Calu3 (cell line): ENCODE results near the gene OSCP1. TPM values are rescaled to one million over a fixed set of nuclear protein-coding genes. Genes with fewer than 3 reads are reported as not detected.

Experiments
- BruUV-seq: library from RNA; stranded (reverse); fragments of 400-500 nt; replicated peaks from 2 replicates; lab custom pipeline; 2021; lab: Mats Ljungman, UMichigan
- CTCF ChIA-PET: fragments of 300-600 bp; sonication (Branson Sonifier 250); formaldehyde crosslinking; loops from one replicate; lab custom pipeline; 2022; ENCODE audit warnings: antibody characterized with exemption; lab: Charles Lee
- DNase-seq: peaks from one replicate; pipeline ENCODE4 v3.0.0; 2022
- H3K27ac Mint-ChIP-seq: one replicate; pipeline ENCODE4 v1.8.0; 2022; ENCODE audit warnings: mixed read lengths; ENCODE audit not compliant: unreplicated experiment
- H3K27me3 Mint-ChIP-seq: one replicate; pipeline ENCODE4 v1.8.0; 2022; ENCODE audit warnings: mixed read lengths; ENCODE audit not compliant: unreplicated experiment
- H3K36me3 Mint-ChIP-seq: one replicate; pipeline ENCODE4 v1.8.0; 2022; ENCODE audit warnings: mild to moderate bottlenecking, moderate library complexity, mixed read lengths; ENCODE audit not compliant: insufficient read depth, unreplicated experiment
- H3K4me1 Mint-ChIP-seq: one replicate; pipeline ENCODE4 v1.8.0; 2022; ENCODE audit warnings: mild to moderate bottlenecking, low read depth, mixed read lengths; ENCODE audit not compliant: unreplicated experiment
- H3K4me3 Mint-ChIP-seq: one replicate; pipeline ENCODE4 v1.8.0; 2022; ENCODE audit warnings: mild to moderate bottlenecking, low read depth, moderate library complexity, mixed read lengths; ENCODE audit not compliant: unreplicated experiment
- H3K9me3 Mint-ChIP-seq: one replicate; pipeline ENCODE4 v1.8.0; 2022; ENCODE audit warnings: low read depth, mixed read lengths; ENCODE audit not compliant: unreplicated experiment
- intact Hi-C: fragments of 100-400 bp; cut with micrococcal nuclease; formaldehyde crosslinking; loops from one replicate; pipeline ENCODE4 v1.10.0; 2022; ENCODE audit not compliant: unreplicated experiment
- total RNA-seq: library from RNA; stranded (reverse); gene quantifications from 2 replicates; pipeline ENCODE4 v1.2.3, GENCODE V29; 2022
- TF ChIP-seq, protein P1 (sequence below): fragments of 200-600 bp; IDR thresholded peaks from one replicate; pipeline ENCODE4 v1.8.0; 2022; ENCODE audit warnings: antibody characterized with exemption; ENCODE audit not compliant: unreplicated experiment

Gene OSCP1
- total RNA-seq, 1 experiment from 2014 or later: 2.0 TPM

DNA sequence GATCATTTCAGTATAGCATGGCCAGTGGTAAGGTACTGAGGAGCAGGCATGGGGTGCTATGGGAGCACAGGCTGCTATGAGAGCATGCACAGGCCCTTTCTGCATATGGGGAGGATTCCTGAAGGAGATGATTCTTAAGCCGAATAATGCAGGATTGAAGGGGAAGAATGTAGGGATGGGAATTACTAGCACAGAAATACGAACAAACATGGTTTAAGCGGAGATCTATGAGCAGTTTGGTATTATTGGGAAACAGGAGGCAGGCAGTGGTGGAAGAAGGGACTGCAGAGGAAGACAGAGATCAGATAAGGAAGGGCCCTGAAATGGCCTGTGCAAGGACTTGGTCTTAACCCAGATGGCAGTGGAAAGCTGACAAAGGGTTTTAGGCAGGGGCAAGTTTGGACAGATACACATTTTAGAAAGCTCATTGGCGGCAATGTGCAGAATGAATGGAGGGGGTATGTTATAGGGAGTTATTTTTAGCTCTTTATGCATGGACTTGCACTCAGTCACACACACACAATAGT lies 1.7 kb downstream of the OSCP1 start:
- peak overlapping the region; percentile 95 for H3K27ac Mint-ChIP-seq
- intact Hi-C loops: no loop called here
- no TSS peak for BruUV-seq
- no peak overlapping the region for H3K4me3 Mint-ChIP-seq
- H3K36me3 Mint-ChIP-seq: peaks cover 29% of the 10 kb centered on the region
- H3K4me1 Mint-ChIP-seq: peaks cover 9% of the 10 kb centered on the region
- H3K9me3 Mint-ChIP-seq: no peaks in the 10 kb centered on the region
- TF ChIP-seq, protein P1, sequence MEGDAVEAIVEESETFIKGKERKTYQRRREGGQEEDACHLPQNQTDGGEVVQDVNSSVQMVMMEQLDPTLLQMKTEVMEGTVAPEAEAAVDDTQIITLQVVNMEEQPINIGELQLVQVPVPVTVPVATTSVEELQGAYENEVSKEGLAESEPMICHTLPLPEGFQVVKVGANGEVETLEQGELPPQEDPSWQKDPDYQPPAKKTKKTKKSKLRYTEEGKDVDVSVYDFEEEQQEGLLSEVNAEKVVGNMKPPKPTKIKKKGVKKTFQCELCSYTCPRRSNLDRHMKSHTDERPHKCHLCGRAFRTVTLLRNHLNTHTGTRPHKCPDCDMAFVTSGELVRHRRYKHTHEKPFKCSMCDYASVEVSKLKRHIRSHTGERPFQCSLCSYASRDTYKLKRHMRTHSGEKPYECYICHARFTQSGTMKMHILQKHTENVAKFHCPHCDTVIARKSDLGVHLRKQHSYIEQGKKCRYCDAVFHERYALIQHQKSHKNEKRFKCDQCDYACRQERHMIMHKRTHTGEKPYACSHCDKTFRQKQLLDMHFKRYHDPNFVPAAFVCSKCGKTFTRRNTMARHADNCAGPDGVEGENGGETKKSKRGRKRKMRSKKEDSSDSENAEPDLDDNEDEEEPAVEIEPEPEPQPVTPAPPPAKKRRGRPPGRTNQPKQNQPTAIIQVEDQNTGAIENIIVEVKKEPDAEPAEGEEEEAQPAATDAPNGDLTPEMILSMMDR: no peak
- no peaks in the 10 kb centered on the region for H3K27me3 Mint-ChIP-seq
- CTCF ChIA-PET: no interaction called here
- DNase-seq: no peak

DNA sequence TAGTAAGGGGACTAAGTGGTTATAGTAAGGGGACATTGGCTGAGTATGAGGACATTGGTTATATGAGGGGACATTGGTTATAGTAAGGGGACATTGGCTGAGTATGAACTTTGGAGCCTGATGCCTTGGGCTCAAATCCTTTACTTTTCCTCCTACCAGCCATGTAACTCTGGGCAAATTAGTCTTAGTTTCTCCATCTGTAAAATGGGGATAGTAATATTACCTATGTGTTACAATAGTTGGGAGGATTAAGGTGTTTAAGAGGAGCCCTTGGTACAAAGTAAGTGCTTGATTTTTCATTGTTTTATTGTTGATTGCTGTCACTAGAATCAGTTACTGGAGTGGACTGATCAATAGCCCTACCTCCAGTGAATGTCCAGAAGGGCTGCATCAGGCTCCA lies 2.8 kb downstream of the OSCP1 start:
- CTCF ChIA-PET: no interaction called here
- no peak for DNase-seq
- intact Hi-C loops: no loop called here
- no TSS peak for BruUV-seq
- TF ChIP-seq, protein P1: no peak
- H3K36me3 Mint-ChIP-seq: peaks cover 27% of the 10 kb centered on the region
- H3K4me1 Mint-ChIP-seq: peaks cover 9% of the 10 kb centered on the region
- no peak overlapping the region for H3K27ac Mint-ChIP-seq
- no peak overlapping the region for H3K4me3 Mint-ChIP-seq
- H3K27me3 Mint-ChIP-seq: no peaks in the 10 kb centered on the region
- H3K9me3 Mint-ChIP-seq: no peaks in the 10 kb centered on the region

DNA sequence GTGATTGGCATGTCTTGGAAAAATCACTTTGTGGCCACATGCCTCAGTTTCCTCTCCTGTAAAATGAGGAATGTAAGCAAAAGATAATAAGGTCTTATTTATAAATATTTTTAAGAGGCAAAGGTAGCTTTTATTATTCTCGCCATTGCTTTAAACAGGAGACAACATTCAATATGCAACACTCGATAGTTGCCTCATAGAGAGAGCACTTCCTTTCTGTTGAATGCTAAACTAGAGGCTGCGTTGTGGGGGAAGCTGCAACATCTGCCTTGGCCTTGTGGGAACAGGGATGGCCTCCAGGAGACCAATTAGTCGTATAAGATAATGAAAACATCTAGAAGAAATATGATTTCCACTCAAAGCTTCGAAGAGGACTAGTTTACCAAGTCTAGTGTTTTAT lies 3.5 kb downstream of the OSCP1 start:
- peaks cover 23% of the 10 kb centered on the region for H3K36me3 Mint-ChIP-seq
- H3K27ac Mint-ChIP-seq: no peak overlapping the region
- BruUV-seq: no TSS peak
- TF ChIP-seq, protein P1: no peak
- peaks cover 9% of the 10 kb centered on the region for H3K4me1 Mint-ChIP-seq
- no peaks in the 10 kb centered on the region for H3K27me3 Mint-ChIP-seq
- H3K9me3 Mint-ChIP-seq: no peaks in the 10 kb centered on the region
- no peak for DNase-seq
- intact Hi-C loops: no loop called here
- no peak overlapping the region for H3K4me3 Mint-ChIP-seq
- CTCF ChIA-PET: no interaction called here

DNA sequence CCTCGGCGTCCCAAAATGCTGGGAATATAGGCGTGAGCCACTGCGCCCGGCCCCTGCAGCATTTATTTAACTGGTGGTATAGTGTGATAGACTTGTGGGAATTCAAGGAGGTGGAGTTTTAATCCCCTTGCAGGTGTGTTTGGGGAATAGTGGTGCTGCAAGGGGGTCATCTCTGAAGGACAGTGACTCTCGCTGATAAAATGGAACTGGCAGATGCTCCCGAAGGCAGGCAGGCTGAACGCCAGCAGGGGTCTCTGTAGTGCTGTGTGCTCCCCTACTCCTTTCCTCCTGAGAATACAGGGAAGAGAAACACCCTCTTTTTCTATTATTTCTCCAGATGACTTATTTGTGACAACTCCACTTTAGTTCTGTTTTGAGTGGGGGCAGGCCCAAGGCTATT lies 4.0 kb downstream of the OSCP1 start:
- H3K36me3 Mint-ChIP-seq: peaks cover 19% of the 10 kb centered on the region
- no peaks in the 10 kb centered on the region for H3K9me3 Mint-ChIP-seq
- TF ChIP-seq, protein P1: no peak
- H3K4me1 Mint-ChIP-seq: peaks cover 9% of the 10 kb centered on the region
- H3K27ac Mint-ChIP-seq: no peak overlapping the region
- DNase-seq: no peak
- CTCF ChIA-PET: no interaction called here
- BruUV-seq: no TSS peak
- no peak overlapping the region for H3K4me3 Mint-ChIP-seq
- no peaks in the 10 kb centered on the region for H3K27me3 Mint-ChIP-seq
- intact Hi-C loops: no loop called here
